Sigmoid colon (tissue), 7 donors: Measurements from ENCODE around the gene SELENBP1. TPM values are rescaled to one million over a fixed set of nuclear protein-coding genes. Genes with fewer than 3 reads are reported as not detected.

ENCODE experiments used
- DNase-seq: peaks from one replicate; pipeline ENCODE4 v3.0.0-alpha.2; 2019
- H3K27ac ChIP-seq, 4 donors: fragments of 200-600 bp; sonication (generic); one replicate each; pipeline ENCODE4 v1.5.1; 2016 to 2019; ENCODE audit warnings: mild to moderate bottlenecking in 1 of 4
- H3K27me3 ChIP-seq, 3 donors: fragments of 200-600 bp; sonication (generic); one replicate each; pipeline ENCODE4 v1.5.1; 2019; ENCODE audit warnings: mild to moderate bottlenecking in 1 of 3
- H3K36me3 ChIP-seq, 4 donors: fragments of 200-600 bp; sonication (generic); one replicate each; pipeline ENCODE4 v1.5.1; 2016 to 2019
- H3K4me1 ChIP-seq, 4 donors: fragments of 200-600 bp; sonication (generic); one replicate each; pipeline ENCODE4 v1.5.1; 2017 to 2019
- H3K4me3 ChIP-seq, 4 donors: fragments of 200-600 bp; sonication (generic); one replicate each; pipeline ENCODE4 v1.5.1; 2017 to 2019; ENCODE audit warnings: mild to moderate bottlenecking in 2 of 4, moderate library complexity in 1 of 4
- H3K9me3 ChIP-seq, 4 donors: fragments of 200-600 bp in 3 of 4; sonication (generic) in 3 of 4; one replicate each; pipeline versions ENCODE4 v1.5.1 to v1.6.1; 2013 to 2019
- CTCF ChIP-seq, 4 experiments: fragments of 450-650 bp in 3 of 4; fragments of 200-600 bp in 1 of 4; IDR thresholded peaks; one replicate each; pipeline ENCODE4 v1.5.1; 2016 to 2019; ENCODE audit warnings: antibody characterized with exemption in 4 of 4, mild to moderate bottlenecking in 3 of 4, moderate library complexity in 2 of 4
- EP300 ChIP-seq, 4 donors: sonication (generic); formaldehyde crosslinking; IDR thresholded peaks; one replicate each; pipeline ENCODE4 v1.6.1; 2017; ENCODE audit warnings: antibody characterized with exemption in 4 of 4
- POLR2A ChIP-seq, 2 donors: fragments of 450-650 bp; IDR thresholded peaks; one replicate each; pipeline ENCODE4 v1.6.1; 2016; ENCODE audit warnings: antibody characterized with exemption in 2 of 2, mild to moderate bottlenecking in 2 of 2, moderate library complexity in 2 of 2
- POLR2AphosphoS5 ChIP-seq, 4 donors: sonication (generic); formaldehyde crosslinking; IDR thresholded peaks; one replicate each; pipeline ENCODE4 v1.6.1; 2017; ENCODE audit warnings: antibody characterized with exemption in 4 of 4
- WGBS, 2 donors: extraction: QIAGEN DNeasy Blood & Tissue Kit; methylation state at CpG; one replicate each; pipeline ENCODE4 v1.1.7; 2013; 5-methylcytosine and 5-hydroxymethylcytosine counted together
- intact Hi-C: fragments of 100-400 bp; cut with DNase I; formaldehyde crosslinking; loops from one replicate; pipeline ENCODE4 v1.15.1; 2023
- polyA plus RNA-seq, 3 donors: library from polyadenylated mRNA; stranded (reverse); fragments of 200-250 nt; gene quantifications; one replicate each; pipeline ENCODE4 v1.2.3, GENCODE V29; 2013
- total RNA-seq, 4 donors: library from RNA; depleted of rRNA; stranded (reverse); fragments of >200 nt; gene quantifications; one replicate each; pipeline ENCODE4 v1.1.0, GENCODE V29; 2016
- donor health status: healthy with polysubstance abuse.
- donor health status: Bipolar disorder and iron deficiency.
- donor health status: healthy.

SELENBP1 gene
- total and polyA plus RNA-seq, 7 donors = 95.8 to 1,051 (median 142) TPM

GRCh38 chr1:151342021-151342420 is 30.5 kb downstream of the SELENBP1 start:
- Histone ChIP-seq H3K4me1 (peaks cover 0 to 15% (median 12%) of the 10 kb centered on the region in 4 donors), H3K27me3 (no peaks in the 10 kb centered on the region), H3K27ac (no peak overlapping the region), H3K4me3 (no peak overlapping the region), H3K9me3 (no peaks in the 10 kb centered on the region), H3K36me3 (peaks cover 9 to 37% (median 25%) of the 10 kb centered on the region in 4 donors)
- intact Hi-C loops = no loop called here
- 92% methylated on average over 2 of the region's 2 CpGs for WGBS, 2 donors
- TF ChIP-seq POLR2AphosphoS5 (IDR thresholded peaks at IDR 0.05) (no peak), EP300 (IDR thresholded peaks at IDR 0.05) (no peak), POLR2A (IDR thresholded peaks at IDR 0.05) (no peak), CTCF (IDR thresholded peaks at IDR 0.05) (no peak)
- DNase-seq = no peak

DNA sequence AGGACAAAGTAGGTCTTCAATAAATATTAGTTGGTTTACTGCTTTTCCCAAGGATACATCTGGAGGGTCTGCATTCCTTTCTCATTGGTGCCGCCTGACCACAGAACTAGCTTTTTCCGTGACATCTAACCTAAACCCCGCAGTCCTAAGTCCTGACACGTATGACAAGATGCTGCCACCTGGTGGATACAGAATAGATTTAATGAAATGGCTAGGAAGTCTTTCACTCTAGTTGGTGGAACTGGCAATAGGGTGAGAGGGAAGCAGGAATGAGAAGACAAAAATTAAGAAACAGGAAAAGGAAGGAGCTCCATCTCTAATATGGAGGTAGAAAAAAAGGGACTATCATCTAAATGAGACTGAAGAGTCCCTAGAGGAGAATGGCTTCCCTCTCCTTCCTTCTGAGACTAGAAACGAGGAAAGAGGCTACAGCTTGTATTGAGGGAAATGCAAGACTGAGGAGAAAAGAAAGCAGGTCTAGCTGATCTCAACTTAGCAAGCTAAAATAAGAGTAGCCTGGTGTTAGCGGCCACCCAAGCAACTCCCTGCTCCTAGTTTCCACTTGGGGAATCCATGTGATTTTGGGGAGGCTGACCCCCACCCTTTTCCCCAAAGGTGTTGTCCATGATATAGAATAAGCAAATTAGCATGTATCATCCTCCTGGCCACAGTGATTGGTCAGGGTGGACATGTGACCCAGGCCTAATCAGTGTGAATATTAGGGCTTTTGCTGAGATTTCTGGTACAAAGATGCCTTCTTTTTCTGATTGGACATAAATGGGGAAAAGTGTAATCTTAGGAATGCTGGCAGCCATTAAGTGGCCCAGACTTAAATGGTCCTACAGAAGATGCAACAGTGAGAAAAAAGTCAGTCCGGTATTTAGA is 31.4 kb downstream of the SELENBP1 start:
- TF ChIP-seq POLR2AphosphoS5 (IDR thresholded peaks at IDR 0.05) = peak in 1 of 4 donors; percentile 12
- peak; percentile 66 to 73 (median 70) for TF ChIP-seq CTCF (IDR thresholded peaks at IDR 0.05)
- TF ChIP-seq POLR2A (IDR thresholded peaks at IDR 0.05) = no peak
- no peak for TF ChIP-seq EP300 (IDR thresholded peaks at IDR 0.05)
- Histone ChIP-seq H3K9me3 (no peaks in the 10 kb centered on the region), H3K27ac (peak overlapping the region; percentile 33 to 55 (median 48)), H3K4me3 (no peak overlapping the region), H3K36me3 (peaks cover 9 to 37% (median 25%) of the 10 kb centered on the region in 4 donors), H3K27me3 (no peaks in the 10 kb centered on the region), H3K4me1 (peaks cover 0 to 10% (median 7%) of the 10 kb centered on the region in 4 donors)
- intact Hi-C loops = loop anchor here (1.0 to 2.0 kb wide), 3 partner anchors 14 to 146 kb away; partner anchors contain the start of gene PI4KB
- DNase-seq = no peak
- 26 to 35% methylated on average over 7 of the region's 7 CpGs for WGBS, 2 donors

GRCh38 chr1:151336556-151336955 is 35.9 kb downstream of the SELENBP1 start:
- peaks cover 0 to under 1% (median 0%) of the 10 kb centered on the region in 4 donors for H3K36me3 ChIP-seq
- DNase-seq = no peak
- WGBS, 2 donors = 81 to 86% methylated on average over 3 of the region's 3 CpGs
- H3K4me3 ChIP-seq = no peak overlapping the region
- no peaks in the 10 kb centered on the region for H3K9me3 ChIP-seq
- H3K4me1 ChIP-seq = peaks cover 0 to 4% (median 1%) of the 10 kb centered on the region in 4 donors
- H3K27ac ChIP-seq = no peak overlapping the region
- H3K27me3 ChIP-seq = no peaks in the 10 kb centered on the region
- intact Hi-C loops = no loop called here
- TF ChIP-seq POLR2A (IDR thresholded peaks at IDR 0.05) = no peak
- no peak for TF ChIP-seq EP300 (IDR thresholded peaks at IDR 0.05)
- no peak for TF ChIP-seq CTCF (IDR thresholded peaks at IDR 0.05)
- TF ChIP-seq POLR2AphosphoS5 (IDR thresholded peaks at IDR 0.05) = no peak

- Histone ChIP-seq H3K36me3 (no peaks in the 10 kb centered on the region), H3K9me3 (no peaks in the 10 kb centered on the region), H3K27ac (no peak overlapping the region), H3K27me3 (no peaks in the 10 kb centered on the region), H3K4me3 (no peak overlapping the region), H3K4me1 (no peaks in the 10 kb centered on the region)
- intact Hi-C loops = no loop called here
- DNase-seq = no peak
- WGBS, 2 donors = 86 to 88% methylated on average over 5 of the region's 5 CpGs
- TF ChIP-seq POLR2A (IDR thresholded peaks at IDR 0.05) = no peak
- no peak for TF ChIP-seq POLR2AphosphoS5 (IDR thresholded peaks at IDR 0.05)
- no peak for TF ChIP-seq CTCF (IDR thresholded peaks at IDR 0.05)
- TF ChIP-seq EP300 (IDR thresholded peaks at IDR 0.05) = no peak
These were observed 37.7 kb downstream of the SELENBP1 start for GRCh38 chr1:151334822-151335221.
